Gastrocnemius medialis (tissue), 4 donors: Measurements from ENCODE around the gene KIF18A.
"Not testable (repeated sequence)": the region's sequence is repeated elsewhere in the genome, so short reads cannot be mapped to it uniquely, and the experiment has no call there.

ENCODE experiments used
- POLR2A ChIP-seq, 2 donors: fragments of 450-650 bp; IDR thresholded peaks; one replicate each; pipeline ENCODE4 v1.6.1; 2017; ENCODE audit warnings: antibody characterized with exemption in 2 of 2, mild to moderate bottlenecking in 2 of 2, moderate library complexity in 2 of 2
- TF ChIP-seq, protein P1 (sequence below), 5 experiments: fragments of 450-650 bp in 3 of 5; fragments of 200-600 bp in 2 of 5; sonication (generic) in 2 of 5; IDR thresholded peaks in 4 of 5; conservative IDR thresholded peaks in 1 of 5; 1 replicate in 4 of 5; 2 replicates in 1 of 5; pipeline ENCODE4 v1.5.1; 2016 to 2019; ENCODE audit warnings: antibody characterized with exemption in 5 of 5, mild to moderate bottlenecking in 3 of 5, moderate library complexity in 3 of 5

DNA sequence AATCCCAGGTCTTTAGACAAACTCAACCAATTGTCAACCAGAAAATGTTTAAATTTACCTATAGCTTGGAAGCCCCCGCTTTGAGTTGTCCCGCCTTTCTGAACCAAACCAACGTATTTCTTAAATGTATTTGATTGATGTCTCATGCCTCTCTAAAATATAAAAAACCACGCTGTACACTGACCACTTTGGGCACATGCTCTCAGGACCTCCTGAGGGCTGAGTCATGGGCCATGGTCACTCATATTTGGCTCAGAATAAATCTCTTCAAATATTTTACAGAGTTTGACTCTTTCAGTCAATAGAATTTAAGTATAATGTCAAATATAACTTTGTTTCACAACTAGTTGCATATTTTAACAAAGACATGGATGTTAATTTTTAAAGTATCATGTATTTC lies 5.7 kb downstream of the KIF18A start:
- not testable (repeated sequence) for TF ChIP-seq POLR2A (IDR thresholded peaks at IDR 0.05)
- TF ChIP-seq, protein P1, sequence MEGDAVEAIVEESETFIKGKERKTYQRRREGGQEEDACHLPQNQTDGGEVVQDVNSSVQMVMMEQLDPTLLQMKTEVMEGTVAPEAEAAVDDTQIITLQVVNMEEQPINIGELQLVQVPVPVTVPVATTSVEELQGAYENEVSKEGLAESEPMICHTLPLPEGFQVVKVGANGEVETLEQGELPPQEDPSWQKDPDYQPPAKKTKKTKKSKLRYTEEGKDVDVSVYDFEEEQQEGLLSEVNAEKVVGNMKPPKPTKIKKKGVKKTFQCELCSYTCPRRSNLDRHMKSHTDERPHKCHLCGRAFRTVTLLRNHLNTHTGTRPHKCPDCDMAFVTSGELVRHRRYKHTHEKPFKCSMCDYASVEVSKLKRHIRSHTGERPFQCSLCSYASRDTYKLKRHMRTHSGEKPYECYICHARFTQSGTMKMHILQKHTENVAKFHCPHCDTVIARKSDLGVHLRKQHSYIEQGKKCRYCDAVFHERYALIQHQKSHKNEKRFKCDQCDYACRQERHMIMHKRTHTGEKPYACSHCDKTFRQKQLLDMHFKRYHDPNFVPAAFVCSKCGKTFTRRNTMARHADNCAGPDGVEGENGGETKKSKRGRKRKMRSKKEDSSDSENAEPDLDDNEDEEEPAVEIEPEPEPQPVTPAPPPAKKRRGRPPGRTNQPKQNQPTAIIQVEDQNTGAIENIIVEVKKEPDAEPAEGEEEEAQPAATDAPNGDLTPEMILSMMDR (IDR thresholded peaks at IDR 0.05 in 4 of 5, conservative IDR thresholded peaks at IDR 0.05 in 1 of 5): not testable (repeated sequence)
